ENCODE results near the gene CDX1.

GRCh38 chr5:150211156-150212030, 44.8 kb downstream of the CDX1 start:
- TF ChIP-seq CTCF (IDR thresholded peaks at IDR 0.05; ENCODE audit: poor library complexity) (no peak), EZH2 (IDR thresholded peaks at IDR 0.05; ENCODE audit: borderline replicate concordance) (no peak), EZH2phosphoT487 (IDR thresholded peaks at IDR 0.05; ENCODE audit: low read depth, severe bottlenecking, unreplicated experiment) (no peak)

All from hepatocyte (in vitro differentiated cells).